HTR-8/SVneo (cell line): ENCODE data around the gene PARD3B.
A peak's percentile ranks its signal among the peaks of the same experiment; 100 is the strongest.

ENCODE experiments used
- DNase-seq: peaks from one replicate; pipeline ENCODE4 v3.0.0; 2011; ENCODE audit warnings: low spot score, mixed read lengths; ENCODE audit not compliant: insufficient read length
- FAIRE-seq: peaks from 2 replicates; lab custom pipeline; 2011; peaks lifted over from hg19 to GRCh38; lab: Jason Lieb, UNC

The PARD3B gene

GRCh38 chr2:204869132-204869823 lies 324.0 kb downstream of the PARD3B start:
- no peak for DNase-seq

GRCh38 chr2:204870053-204870452 lies 324.8 kb downstream of the PARD3B start:
- no peak for FAIRE-seq

More at GRCh38 chr2:204869132-204869823, 324.0 kb downstream of the PARD3B start:
- FAIRE-seq = no peak

GRCh38 chr2:204871231-204871953 lies 326.1 kb downstream of the PARD3B start:
- peak; percentile 2 for DNase-seq
- no peak for FAIRE-seq

More at GRCh38 chr2:204870053-204870452, 324.8 kb downstream of the PARD3B start:
- no peak for DNase-seq

GRCh38 chr2:204876311-204876710 lies 331.0 kb downstream of the PARD3B start:
- DNase-seq = no peak
- FAIRE-seq = no peak

- FAIRE-seq = no peak
- DNase-seq = no peak
Measured at GRCh38 chr2:204877691-204878090, 332.4 kb downstream of the PARD3B start.

GRCh38 chr2:204880928-204881327 lies 335.7 kb downstream of the PARD3B start:
- FAIRE-seq = no peak
- DNase-seq = no peak

- no peak for DNase-seq
- no peak for FAIRE-seq
Measured at GRCh38 chr2:204881655-204882054, 336.4 kb downstream of the PARD3B start.

- DNase-seq (no peak), FAIRE-seq (no peak)
Measured at GRCh38 chr2:204885747-204886146, 340.5 kb downstream of the PARD3B start.

GRCh38 chr2:204886713-204887112 lies 341.4 kb downstream of the PARD3B start:
- FAIRE-seq (no peak), DNase-seq (no peak)

- FAIRE-seq = no peak
- no peak for DNase-seq
Measured at GRCh38 chr2:204888222-204888621, 342.9 kb downstream of the PARD3B start.

GRCh38 chr2:204890680-204891079 lies 345.4 kb downstream of the PARD3B start:
- no peak for DNase-seq
- no peak for FAIRE-seq

GRCh38 chr2:204891739-204892138 lies 346.5 kb downstream of the PARD3B start:
- FAIRE-seq = no peak
- no peak for DNase-seq

GRCh38 chr2:204892506-204893255 lies 347.4 kb downstream of the PARD3B start:
- DNase-seq (no peak), FAIRE-seq (no peak)

- DNase-seq (no peak), FAIRE-seq (no peak)
Measured at GRCh38 chr2:204896146-204896545, 350.9 kb downstream of the PARD3B start.

GRCh38 chr2:204897561-204897960 lies 352.3 kb downstream of the PARD3B start:
- FAIRE-seq (no peak), DNase-seq (no peak)

- no peak for FAIRE-seq
- DNase-seq = no peak
Measured at GRCh38 chr2:204898928-204899640, 353.8 kb downstream of the PARD3B start.

GRCh38 chr2:204899983-204900382 lies 354.7 kb downstream of the PARD3B start:
- FAIRE-seq = no peak
- no peak for DNase-seq

GRCh38 chr2:204900487-204900886 lies 355.2 kb downstream of the PARD3B start:
- no peak for FAIRE-seq
- DNase-seq = no peak

GRCh38 chr2:204900910-204901309 lies 355.6 kb downstream of the PARD3B start:
- no peak for DNase-seq
- no peak for FAIRE-seq

- FAIRE-seq = no peak
- no peak for DNase-seq
Measured at GRCh38 chr2:204901591-204901990, 356.3 kb downstream of the PARD3B start.
